Gastroesophageal sphincter (tissue), 3 donors: Measurements from ENCODE around the gene DPH6.

Source experiments
- CTCF ChIP-seq, 4 experiments: fragments of 200-600 bp in 2 of 4; fragments of 450-650 bp in 2 of 4; sonication (generic) in 1 of 4; IDR thresholded peaks; one replicate each; pipeline ENCODE4 v1.5.1; 2017 to 2019; ENCODE audit warnings: antibody characterized with exemption in 4 of 4, mild to moderate bottlenecking in 2 of 4, moderate library complexity in 2 of 4
- EP300 ChIP-seq: sonication (generic); formaldehyde crosslinking; IDR thresholded peaks from one replicate; pipeline ENCODE4 v1.6.1; 2017; ENCODE audit warnings: antibody characterized with exemption, mild to moderate bottlenecking
- POLR2A ChIP-seq, 2 donors: fragments of 450-650 bp; IDR thresholded peaks; one replicate each; pipeline ENCODE4 v1.6.1; 2017; ENCODE audit warnings: antibody characterized with exemption in 2 of 2, mild to moderate bottlenecking in 2 of 2, moderate library complexity in 1 of 2
- POLR2AphosphoS5 ChIP-seq: sonication (generic); formaldehyde crosslinking; IDR thresholded peaks from one replicate; pipeline ENCODE4 v1.6.1; 2017; ENCODE audit warnings: antibody characterized with exemption

DNA sequence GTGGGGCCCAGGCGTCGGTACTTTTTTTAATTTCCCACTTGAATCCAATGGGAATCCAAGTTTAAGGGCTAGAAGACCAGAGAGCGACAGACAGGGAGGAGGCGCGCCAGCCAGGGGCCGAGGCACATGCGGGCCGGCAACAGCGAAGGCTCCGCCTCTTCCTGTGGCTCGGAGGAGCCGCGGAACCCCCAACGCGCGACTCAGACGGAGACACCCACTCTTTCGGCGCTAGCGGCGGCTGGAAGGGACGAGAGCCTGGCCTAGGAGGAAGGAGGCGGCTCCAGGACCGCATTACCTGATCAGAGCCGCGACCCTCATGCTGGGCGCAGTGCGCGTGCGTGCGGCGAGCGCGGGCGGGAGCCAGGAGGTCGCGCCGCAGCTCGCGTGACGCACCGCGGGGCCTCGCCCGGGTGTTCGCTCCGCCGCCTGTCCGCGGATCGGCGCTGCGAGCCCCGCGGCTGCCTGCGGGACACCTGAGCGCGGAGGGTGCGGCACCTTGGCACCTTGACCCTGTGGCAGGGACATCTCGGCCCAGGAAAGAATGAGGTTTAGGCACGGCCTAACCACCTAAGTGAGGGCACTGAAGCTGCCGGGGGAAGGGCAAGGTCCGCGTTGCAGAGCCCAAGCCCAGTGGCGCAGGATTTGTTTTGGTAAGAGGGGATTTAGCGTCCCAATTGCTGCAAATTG, at the start of gene DPH6:
- TF ChIP-seq CTCF (IDR thresholded peaks at IDR 0.05) (peak in 2 of 4 experiments; percentile 17 to 38), POLR2AphosphoS5 (peak; percentile 69), POLR2A (IDR thresholded peaks at IDR 0.05) (peak; percentile 59 to 66), EP300 (no peak)
